NCI-H1105 treated with DMSO at 0.1 percent for 48 hours (cell line): ENCODE measurements around the gene NCSTN.
"Not testable (repeated sequence)": the region's sequence is repeated elsewhere in the genome, so short reads cannot be mapped to it uniquely, and the experiment has no call there.

Experiments used
- DNase-seq: peaks from one replicate; lab custom pipeline; 2025; lab: John Stamatoyannopoulos, UW

NCSTN gene

DNA sequence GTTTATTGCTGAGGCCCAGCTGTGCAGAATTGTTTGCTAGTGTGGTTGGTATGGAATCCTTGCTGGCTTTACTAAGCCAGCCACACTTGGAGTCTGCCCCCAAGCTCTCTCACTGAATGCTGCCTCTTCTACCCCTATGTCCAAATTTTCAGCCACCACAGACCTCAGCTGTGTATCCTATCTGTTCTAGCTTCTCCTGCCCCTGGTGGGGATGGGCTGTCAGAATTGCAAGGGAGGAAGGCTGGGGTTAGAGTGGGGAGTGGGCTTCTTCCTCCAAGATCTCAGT is 28.1 kb downstream of the NCSTN start:
- DNase-seq: no peak

DNA sequence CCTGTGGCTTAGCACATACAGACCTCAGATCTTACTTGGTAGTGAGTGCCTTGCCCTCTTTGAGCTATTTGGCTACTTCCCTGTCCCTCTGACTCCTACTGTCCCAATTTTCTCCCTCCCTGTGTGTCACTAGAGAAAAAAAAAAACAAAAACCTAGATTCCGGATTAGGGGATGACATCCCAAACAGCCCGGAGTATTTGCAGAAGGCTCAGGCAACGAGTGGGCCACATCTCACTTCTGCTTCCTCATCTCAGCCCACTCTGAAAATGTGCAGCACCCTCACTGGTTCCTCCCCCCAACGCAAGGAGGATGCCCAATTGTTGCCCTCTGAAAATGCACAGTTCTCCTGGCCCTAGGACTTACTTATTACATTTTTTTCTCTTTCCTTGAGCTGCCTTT is 28.6 kb downstream of the NCSTN start:
- DNase-seq: no peak

DNA sequence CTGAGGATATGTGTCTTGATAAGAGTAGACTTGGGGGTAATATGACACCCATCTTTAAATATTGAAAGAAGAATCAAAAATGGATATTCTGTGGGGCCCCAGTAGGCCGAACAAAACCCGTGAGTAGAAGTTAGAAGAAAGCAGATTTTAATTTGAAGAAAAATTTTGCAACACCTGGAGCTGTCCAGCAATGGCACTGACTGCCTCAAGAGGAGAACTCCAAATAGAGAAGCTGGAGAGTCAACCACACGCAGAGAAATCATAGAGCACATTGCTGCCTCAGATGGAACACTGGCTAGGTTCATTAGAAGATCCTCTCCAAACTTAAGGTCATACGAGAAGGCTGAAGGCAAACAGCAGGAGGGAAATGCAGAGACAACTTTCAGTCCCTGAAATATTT is 30.5 kb downstream of the NCSTN start:
- DNase-seq: no peak

DNA sequence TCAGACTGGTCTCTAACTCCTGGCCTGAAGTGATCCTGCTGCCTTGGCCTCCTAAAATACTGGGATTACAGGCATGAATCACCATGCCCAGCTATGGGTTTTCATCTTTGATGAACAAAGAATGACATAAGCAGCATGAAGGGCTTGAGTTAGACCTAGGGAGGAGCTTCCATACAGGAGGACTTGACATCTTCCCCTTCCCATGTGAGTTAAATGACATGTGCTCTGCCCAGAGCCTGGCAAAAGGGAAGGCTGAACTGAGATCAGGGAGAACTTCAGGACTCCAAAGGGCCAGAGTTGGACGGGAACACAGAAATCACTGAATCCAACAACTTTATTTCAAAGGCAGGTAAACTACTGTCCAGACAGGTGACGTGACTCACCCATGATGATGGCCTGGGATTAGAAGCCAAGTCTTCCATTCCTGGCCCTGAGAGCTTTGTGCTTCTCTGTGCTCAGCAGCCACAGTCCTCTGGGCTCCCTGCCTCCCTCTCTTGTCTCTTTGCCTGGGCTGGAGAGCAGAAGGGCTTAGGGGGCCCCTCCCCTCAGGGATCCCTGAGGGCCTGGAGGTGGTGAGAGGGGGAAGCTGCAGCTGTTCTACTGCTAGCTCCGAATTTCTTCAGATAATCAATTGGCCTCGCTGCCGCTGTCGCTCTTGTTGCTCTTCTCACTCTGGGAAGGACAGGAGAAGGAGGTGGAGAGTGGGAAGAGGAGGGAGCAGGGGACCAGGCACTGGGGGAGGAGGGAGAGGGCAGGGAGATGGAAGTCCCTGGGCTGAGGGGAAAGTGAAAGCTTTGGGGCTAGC is 31.3 kb downstream of the NCSTN start:
- no peak for DNase-seq

DNA sequence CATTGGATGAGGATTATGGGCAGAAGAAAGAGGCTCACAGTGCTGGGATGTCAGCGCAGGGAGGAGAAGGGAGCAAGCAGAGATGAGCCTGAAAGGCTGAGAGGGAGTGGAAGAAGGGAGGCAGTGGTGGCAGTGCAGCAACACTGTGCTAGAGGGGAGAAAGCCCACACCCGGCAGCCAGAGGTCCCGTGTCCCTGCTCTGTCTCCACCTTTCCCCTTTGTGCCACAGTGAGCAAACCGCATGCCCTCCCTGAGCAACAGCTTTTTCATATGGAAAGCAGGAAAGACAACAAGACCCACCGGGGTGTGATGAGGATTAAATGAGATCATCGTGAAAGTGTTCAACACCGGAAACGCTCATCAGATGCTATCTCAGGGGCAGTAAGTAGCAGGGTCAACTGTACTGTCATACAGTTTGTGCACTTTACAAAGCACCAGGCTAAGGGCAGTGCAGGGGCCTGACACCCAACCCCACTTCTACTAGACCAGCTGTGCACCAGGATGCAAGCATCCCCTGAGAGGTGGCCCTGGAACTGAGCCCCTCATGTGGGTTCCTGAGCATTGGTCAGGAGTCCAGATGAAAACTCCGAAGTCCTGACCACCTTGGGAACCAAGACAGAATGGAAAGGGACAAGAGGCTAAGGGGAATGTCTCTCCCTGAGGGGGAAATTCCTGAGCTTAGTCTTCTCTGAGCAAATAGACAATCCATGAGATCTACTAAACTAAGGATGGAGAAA is 32.8 kb downstream of the NCSTN start:
- DNase-seq: no peak

DNA sequence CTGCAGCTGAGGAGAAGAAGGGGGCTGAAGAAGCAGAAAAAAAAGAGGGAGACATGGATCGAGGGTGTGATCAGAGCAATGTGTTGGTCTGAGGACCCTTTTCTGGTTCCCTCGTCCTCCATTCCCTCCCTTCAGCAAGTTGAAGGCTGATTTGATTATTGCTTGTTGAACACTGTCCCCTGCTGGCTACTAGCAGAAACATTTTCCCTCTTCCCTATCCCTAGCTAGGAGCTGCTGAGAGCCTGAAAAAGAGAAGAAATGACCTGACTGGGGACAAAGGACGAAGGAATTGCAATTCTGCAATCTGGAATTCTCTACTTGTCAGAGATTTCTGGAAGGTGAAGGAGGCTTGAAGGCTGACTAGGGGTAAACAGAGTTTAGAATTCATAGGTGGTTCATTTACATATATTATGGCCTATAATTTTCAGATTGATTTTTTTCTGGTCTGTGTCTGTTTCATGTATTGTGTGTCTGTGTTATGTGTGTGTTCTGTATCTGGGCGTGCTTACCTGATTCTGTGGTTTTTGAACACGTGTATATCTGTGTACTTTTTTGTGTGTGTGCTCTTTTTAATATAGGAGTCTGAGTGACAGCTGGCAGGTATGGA is 33.4 kb downstream of the NCSTN start:
- DNase-seq: peak; percentile 67

DNA sequence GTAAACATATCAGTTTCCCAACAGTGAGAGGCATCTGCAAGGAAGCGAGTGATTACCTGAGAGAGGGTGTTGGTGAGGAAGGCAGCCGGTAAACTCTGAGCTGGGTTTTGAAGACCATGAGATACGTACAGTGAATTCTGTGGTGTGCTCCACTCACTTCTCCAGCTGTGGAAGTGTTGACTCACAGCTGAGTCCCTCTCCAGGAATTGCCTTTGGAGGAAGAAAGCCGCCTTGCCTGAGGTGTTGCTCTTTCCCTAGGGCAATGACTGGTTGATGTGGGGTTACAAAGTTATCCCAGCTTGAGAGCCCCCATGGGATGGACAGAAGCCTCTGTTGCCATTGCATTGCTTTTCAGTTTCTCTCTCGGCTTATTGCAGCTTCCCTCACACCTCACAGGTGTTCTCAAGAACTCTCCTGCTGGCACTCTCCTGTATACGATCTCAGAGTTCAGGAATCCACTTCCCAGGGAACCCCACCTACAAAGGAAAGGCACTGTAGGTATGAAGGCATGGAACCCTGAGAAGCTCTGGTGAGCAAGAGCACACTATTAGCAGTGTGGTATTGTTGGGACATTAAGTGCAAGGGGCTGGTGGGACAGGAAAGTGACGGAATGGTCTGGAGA is 34.5 kb downstream of the NCSTN start:
- no peak for DNase-seq

DNA sequence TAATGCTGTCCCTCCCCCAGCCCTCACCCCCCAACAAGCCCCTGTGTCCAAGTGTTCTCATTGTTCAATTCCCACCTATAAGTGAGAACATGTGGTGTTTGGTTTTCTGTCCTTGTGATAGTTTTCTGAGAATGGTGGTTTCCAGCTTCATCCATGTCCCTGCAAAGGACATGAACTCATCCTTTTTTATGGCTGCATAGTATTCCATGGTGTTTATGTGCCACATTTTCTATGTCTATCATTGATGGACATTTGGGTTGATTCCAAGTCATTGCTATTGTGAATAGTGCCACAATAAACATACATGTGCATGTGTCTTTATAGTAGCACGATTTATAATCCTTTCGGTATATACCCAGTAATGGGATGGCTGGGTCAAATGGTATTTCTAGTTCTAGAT is 41.6 kb downstream of the NCSTN start:
- DNase-seq: not testable (repeated sequence)

DNA sequence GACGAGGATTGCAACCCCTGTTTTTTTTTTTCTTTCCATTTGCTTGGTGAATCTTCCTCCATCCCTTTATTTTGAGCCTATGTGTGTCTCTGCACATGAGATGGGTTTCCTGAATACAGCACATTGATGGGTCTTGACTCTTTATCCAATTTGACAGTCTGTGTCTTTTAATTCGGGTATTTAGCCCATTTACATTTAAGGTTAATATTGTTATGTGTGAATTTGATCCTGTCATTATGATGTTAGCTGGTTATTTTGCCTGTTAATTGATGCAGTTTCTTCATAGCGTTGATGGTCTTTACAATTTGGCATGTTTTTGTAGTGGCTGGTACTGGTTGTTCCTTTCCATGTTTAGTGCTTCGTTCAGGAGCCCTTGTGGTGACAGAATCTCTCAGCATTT is 45.2 kb downstream of the NCSTN start:
- not testable (repeated sequence) for DNase-seq

DNA sequence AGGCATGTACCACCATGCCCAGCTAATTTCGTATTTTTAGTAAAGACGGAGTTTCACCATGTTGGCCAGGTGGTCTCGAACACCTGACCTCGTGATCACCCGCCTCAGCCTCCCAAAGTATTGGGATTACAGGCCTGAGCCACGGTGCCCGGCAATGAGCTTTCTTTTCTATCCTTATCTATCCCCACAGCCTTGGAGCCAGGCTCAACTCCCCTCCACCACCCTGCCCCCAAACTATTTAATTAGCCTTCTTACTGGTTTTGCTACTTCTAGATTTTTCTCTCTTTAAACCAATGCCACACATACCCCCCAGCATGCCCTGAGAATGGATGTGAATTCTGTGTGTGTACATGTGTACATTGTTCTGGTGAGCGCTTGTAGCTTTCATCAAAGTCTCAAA is 51.5 kb downstream of the NCSTN start:
- no peak for DNase-seq

DNA sequence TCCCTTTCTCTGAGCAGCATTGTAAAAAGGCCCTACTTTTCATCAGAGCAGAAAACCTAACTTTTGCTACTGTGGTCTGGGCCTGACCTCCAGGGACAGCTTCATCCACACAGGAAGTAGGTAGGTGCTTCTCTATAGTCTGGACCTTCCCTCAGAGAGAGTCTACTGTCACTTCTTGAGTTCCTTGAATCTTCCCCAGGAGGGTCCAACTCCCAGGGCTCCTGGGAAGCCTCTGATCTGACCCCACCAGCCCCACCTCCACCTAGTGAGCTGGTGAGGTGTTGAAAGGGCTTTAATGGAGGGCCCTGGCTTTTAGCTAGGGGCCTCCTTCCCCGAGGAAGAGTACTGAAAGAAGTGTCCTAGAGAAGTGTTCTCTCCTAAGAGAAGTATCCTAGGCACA is 54.5 kb downstream of the NCSTN start:
- DNase-seq: no peak

DNA sequence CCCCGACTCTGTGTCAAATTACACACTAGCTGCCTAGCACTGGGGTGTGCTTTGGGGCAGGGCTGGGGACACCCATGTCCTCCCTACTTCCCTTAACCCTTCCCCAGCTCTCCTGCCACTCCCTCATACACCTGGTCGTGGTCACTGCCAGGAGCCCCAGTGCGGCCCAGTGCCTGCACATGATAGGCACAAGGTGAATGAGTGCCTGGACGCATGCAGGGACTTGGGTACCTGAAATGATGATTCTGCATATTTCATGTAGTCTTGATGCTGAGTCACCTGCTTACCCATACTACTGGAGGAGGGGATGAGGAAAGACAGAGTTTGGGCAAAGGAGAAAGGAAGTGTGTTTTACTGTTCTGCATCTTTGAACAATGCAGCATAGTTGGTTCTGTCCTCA is 55.6 kb downstream of the NCSTN start:
- no peak for DNase-seq

DNA sequence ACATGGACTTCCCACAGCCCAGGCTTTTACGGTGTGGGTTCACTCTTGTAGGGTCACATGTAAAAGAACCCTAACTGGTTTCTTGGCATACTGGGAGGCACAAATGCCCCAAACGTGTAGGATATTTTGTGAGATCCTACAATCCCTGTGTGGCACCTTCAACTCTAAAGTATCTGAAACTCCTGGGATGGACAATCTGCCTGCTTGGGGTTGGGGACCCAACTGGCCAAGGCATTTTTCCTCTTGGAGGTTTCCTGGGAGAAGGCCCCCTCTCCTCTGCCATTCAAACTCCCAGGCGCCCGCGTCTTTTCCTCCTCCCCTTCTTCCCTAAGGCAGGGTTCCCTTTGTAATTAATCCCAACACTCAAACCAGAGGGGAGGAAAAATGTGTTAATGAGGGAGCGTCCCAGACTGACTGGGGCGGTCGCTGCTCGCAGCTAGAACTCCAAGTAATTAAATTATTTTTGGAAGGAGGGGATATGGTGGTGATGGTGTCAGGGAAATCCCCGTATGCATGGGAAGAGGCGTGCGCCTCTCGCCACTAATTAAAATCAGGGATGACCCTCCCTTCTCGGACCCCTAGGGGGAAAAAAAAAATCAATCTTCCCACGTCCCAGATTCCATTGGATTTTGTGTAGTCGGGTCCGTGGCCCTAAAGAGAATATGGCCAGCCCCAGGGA is 56.5 kb downstream of the NCSTN start:
- no peak for DNase-seq

DNA sequence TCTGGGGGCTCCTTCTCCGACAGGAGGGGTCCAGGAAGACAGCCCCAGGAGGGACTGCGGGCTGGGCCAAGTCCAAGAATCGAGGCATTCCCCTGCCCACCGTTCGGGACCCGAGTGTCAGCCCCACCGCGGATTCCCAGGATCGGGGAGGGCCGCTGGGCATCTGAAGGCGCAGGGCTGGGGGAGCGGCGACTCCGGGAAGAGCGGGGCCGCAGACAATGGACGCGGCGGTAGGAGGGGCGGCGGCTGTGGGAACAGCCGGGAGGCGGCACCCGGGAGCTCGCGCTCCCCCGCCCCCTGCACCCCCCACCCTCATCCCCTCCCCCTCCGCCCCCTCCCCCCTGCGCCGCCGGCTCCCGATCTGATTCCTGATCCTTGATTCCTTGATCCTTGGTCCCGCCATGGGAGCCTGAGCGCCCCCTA is 57.1 kb downstream of the NCSTN start, which contains the start of gene VANGL2:
TSS of gene VANGL2 (plus strand) at position 342 of the 423 bp plus-strand sequence. CDS start 15,274 bp downstream, outside the sequence.
- DNase-seq: peak; percentile 63

DNA sequence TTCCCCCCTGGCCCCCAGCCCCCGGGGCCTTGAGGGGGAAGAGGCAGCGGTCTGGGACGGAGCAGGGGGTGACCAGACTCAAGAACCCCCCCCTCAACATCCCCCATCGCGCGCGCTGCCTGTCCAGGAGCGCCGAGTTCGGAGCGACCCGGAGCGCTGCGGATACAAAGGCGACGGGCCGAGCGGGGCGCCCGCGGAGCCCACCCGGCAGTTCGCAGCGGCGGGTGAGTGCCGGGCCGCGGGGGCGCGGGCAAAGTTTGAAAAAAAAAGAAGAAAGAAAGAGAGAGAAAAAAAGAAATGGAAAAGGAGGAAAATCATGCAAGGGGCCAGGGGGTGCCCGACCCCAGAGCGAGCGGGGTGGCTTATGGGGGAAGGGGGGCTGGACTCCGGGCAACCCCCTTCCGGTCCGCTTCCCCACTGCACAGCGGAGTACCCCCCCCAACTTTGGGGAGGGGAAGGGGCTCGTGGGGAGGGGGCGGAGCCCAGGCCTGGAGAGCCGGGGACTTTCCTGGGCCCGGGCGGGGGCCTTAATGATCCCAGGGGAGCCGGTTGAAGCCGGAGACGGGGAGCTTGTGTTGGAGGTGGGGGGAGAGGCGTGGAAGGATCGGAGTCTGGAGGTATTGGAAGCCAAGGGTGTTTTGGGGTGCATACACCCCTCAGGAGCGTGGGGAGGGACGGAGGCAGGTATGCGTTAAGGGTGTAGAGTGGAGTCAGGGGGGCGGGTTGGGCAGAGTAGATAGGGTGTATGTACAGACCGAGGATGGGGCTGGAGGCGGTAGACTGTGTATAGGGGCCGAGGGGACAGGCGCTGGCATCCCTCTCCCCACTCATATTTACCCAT is 57.7 kb downstream of the NCSTN start:
- peak; percentile 27 for DNase-seq

DNA sequence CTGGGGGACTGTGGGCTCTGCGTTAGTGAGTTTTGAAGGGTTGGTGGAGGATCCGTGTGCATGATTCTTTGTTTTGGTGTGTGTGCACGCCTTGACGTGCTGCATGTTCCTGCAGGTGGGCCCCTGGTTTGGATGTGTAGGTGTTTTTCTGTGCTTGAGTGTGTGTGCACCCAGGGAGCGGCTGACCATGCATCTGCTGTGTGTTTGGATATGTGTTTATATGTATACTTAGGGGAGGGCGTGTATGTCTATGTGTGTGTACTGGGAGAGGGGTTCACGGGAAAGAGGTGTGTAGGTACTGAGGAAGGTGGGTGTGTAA is 58.3 kb downstream of the NCSTN start:
- DNase-seq: no peak

DNA sequence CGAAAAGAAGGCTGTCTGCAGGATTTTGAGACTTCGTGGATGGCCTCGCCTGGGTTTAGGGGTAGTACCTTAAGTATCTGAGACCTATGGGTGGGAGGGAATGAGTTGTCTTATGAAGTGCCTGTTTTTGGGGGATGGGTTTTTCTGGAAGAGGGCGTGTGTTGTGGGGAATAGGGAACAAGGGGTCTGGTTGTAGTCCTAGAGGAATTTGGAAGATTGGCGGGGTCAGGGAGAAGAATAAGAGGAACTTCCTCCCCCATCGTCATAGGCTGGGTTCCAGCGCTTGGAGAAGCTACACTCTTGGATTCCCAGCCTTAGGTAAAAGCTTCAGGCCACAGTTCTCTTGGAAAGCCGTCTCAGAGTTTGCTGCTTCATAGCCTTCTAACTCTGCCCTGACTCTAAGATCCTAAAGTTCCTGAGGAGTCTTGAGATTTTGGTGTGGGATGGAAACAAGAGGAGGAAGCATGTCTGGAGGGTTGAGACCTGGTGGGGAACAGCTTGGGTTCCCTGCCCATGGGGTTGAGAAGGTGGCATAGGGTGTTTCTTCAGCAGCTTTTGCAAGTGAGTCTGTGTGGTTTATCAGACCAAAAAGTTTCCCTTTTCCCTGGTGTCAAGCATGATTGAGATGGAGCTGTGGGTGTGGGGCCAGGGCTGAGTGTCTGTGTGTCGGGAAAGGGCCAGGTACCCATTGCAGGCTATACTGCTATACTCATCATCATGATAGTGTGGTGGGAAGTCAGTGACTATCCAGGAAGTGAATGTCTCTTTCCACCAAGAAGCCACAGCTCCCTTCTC is 59.0 kb downstream of the NCSTN start:
- DNase-seq: no peak

DNA sequence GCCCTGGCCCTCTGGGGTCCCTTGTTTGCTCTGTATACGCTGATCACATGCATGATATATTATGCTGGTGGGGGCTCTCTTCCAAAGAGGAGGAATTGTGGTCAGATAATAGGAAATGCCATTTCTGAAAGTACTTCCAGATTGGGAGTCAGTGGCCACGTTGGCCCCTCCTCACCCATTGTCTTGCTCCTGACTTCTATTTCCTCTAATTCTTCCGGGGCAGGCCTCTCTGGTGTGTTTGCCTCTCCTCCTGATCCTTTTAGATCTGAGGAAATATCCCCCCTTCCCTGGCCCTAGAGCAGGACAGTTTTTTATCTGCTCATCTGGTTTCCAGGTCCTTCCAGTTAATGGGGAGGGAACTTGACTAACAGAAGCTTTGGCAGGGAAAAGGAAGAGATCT is 60.1 kb downstream of the NCSTN start:
- no peak for DNase-seq

DNA sequence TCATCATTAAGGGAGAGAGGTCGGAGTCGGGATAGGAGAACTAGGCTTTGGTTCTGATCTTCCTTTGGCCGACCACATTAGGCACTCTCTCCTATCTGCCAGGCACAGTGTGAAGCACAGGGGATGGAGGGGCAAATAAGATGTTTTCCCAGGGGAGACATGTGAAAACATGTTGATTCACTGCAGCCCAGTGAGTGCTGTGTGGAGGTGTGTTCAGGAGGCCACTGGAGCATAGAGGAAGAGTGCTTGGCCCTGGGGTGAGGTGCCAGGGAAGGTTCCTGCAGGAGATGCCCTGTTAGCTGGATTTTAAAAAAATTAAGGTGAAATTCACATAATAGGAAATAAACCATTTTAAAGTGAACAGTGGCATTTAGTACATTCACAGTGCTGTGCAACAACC is 60.9 kb downstream of the NCSTN start:
- no peak for DNase-seq

DNA sequence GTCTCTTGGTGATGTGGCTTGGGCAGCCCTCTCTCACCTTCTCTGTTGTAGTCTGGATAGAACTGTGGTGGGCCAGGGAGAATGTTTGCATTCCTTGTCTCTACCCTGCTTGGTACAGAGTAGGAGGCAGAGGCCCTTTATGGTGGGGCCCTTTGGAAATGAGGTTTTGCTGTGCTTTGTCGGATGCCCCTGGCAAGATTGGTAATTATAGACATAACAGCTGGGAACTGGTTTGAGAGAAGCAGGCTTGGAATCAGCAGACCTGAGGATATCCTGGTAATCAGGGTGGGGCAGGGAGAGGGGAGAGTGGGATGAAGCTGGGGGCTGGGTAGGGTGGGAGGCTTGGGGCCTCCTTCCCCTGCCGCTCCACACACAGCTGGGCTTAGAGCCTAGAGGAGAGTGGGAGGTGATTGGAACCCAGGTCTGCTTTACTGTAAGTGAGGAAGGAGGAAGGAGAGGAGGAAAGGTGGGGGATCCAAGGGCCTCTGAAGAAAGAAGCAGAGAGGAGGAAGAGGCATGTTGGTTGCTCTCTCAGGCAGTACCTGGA is 62.2 kb downstream of the NCSTN start:
- no peak for DNase-seq
